Occipital lobe (tissue), 2 donors: ENCODE data around the gene PLXNA2. TPM values are rescaled to one million over a fixed set of nuclear protein-coding genes. Genes with fewer than 3 reads are reported as not detected.

Experiments used
- DNase-seq: peaks from one replicate; lab custom pipeline; 2025; lab: John Stamatoyannopoulos, UW
- total RNA-seq: library from RNA; depleted of rRNA; stranded (reverse); fragments of >200 nt; gene quantifications from one replicate; pipeline ENCODE4 v1.2.3, GENCODE V29; 2014

The PLXNA2 gene
- total RNA-seq, 1 donor from 2014 or later: 60.7 TPM

GRCh38 chr1:208077232-208078075, 166.7 kb downstream of the PLXNA2 start:
- no peak for DNase-seq

DNA sequence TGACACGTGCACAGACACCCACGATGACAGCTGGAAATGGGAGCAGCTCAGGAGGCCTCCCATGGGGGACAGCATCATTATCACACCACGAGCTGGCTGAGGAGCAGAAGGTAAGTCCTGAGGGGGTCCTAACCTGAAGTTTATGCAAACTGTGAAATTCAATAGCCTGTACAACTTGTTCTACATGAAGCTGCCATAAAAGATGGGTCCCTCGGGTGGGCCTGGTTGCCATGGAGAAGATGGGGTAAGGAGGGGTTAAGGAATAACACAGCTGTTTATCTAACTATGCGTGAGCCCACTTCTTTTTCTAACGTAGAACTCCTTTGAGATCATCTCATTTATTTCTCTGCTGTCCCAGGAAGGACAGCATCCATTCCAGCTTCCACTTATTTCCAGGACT, 169.8 kb downstream of the PLXNA2 start:
- DNase-seq: no peak

DNA sequence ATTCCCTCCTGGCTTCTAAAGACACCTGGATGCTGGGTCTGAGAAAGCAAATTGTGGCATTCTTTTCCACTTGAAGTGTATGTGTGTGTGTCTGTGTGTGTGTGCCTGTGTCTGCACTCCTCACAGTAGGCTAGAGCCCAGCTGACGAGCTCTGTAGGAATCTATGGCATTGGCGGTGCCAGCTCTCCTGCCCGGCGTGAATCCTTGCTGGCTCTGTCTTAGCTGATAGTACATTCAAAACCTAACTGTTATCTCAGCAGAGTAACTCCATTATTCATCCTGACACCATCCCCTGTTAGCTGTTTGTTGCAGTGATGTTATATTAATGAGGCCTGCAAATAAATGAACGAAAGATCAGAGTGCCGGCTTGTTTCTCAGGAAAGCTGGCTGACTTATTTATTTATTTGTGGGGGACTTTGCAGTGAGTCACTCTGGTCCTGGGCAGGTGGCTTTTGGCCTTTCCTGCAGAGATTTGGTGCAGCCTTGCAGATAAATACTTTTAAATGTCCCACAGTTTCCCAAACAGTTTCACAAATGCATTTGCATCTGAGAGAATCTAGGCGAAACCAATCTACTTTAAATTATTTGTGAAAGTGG, 172.7 kb downstream of the PLXNA2 start:
- no peak for DNase-seq

DNA sequence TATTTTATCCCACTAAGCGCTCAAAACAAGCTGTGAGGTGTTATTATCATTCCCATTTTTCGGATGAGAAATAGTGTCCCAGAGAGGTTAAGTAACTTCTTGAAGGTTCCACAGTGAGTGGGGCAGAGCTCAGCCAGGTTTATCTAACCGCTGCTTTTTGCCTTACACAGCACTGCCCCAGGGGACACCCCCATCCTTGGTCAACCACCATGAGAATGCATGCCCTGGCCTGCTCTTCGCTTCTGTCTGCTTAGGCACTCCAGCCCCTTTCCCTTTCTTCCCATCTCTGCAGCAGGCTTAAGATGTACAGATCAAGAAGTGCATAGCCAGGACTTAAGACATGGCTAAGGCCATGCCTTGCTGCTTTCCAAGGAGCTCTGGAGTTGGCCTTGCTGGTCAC, 174.3 kb downstream of the PLXNA2 start:
- DNase-seq: no peak

GRCh38 chr1:208069317-208069716, 174.9 kb downstream of the PLXNA2 start:
- DNase-seq: no peak

- DNase-seq: no peak
Observed at GRCh38 chr1:208068908-208069307, 175.3 kb downstream of the PLXNA2 start.

DNA sequence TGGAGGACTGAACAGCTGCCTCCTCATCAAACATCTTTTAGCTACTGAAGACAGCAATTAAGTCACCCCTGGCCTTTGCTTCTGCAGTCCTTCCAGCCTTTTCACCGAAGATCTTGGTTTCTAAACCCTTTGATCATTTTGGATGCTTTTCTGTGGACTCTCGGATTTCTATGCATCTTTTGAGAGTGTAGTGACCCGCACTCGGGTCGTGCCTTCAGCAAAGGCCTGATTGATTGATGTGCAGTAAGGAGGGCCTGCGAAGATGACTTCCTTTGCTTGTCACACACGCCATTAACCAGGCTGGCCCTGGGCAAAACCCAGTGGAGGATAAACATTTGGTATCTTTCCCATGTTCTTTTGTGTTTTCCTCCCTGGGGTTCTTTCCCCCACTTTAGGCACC, 175.8 kb downstream of the PLXNA2 start:
- no peak for DNase-seq

DNA sequence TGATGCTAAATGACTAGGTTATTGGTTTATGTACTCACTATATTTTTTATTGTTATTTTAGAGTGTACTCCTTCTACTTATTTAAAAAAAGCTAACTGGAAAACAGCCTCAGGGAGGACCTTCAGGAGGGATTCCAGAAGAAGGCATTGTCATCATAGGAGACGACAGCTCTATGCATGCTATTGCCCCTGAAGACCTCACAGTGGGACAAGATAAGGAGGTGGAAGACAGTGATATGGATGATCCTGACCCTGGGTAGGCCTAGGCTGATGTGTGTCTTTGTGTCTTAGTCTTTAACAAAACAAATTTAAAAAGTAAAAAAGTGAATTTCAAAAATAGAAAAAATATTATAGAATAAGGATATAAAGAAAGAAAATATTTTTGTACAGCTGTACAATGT, 177.6 kb downstream of the PLXNA2 start:
- no peak for DNase-seq

- no peak for DNase-seq
Observed at GRCh38 chr1:208065862-208066261, 178.3 kb downstream of the PLXNA2 start.

GRCh38 chr1:208061632-208062031, 182.6 kb downstream of the PLXNA2 start:
- DNase-seq: no peak

- no peak for DNase-seq
Observed at GRCh38 chr1:208061118-208061517, 183.1 kb downstream of the PLXNA2 start.

- DNase-seq: no peak
Observed at GRCh38 chr1:208060215-208060869, 183.8 kb downstream of the PLXNA2 start.

- DNase-seq: no peak
Observed at GRCh38 chr1:208059409-208060001, 184.7 kb downstream of the PLXNA2 start.

DNA sequence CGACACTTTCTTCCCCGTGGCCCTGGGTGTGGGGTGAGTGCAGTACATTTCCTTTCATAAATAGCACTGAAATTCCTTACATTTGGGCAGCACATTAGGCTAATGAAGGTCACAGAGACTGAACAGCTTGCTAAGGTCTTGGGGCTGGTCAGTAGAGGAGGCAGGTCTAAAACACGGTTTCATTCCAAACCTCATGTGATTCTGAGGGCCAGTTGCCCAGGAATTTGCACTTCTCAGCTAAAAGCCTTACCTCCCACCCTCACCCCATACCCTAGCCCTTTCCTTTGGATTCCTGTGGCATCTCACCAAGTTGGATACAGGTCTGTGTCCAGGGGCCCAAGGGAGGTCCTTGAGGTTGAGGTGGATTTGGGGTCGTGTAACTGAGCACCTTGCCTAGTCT, 185.4 kb downstream of the PLXNA2 start:
- no peak for DNase-seq

DNA sequence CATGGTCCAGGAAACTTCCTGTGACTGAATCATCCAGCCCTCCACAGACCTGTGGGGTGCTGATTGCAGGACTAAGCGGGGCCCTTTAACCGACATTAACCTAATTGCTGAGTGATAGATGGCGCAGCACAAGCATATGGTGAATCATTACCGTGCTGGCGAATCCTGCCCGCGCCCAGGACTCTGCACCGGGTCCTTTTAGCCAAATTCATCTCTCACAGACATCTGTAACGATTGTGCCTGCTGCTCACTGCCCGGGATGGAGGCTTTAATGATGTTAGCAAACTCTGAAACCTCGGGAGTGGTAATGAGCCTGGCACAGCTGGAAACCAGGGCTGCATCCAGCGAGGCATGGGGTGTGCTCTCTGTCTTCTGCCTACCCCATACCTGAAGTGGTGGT, 185.9 kb downstream of the PLXNA2 start:
- DNase-seq: no peak

- no peak for DNase-seq
Observed at GRCh38 chr1:208057056-208057455, 187.1 kb downstream of the PLXNA2 start.

- no peak for DNase-seq
Observed at GRCh38 chr1:208055535-208055934, 188.6 kb downstream of the PLXNA2 start.

DNA sequence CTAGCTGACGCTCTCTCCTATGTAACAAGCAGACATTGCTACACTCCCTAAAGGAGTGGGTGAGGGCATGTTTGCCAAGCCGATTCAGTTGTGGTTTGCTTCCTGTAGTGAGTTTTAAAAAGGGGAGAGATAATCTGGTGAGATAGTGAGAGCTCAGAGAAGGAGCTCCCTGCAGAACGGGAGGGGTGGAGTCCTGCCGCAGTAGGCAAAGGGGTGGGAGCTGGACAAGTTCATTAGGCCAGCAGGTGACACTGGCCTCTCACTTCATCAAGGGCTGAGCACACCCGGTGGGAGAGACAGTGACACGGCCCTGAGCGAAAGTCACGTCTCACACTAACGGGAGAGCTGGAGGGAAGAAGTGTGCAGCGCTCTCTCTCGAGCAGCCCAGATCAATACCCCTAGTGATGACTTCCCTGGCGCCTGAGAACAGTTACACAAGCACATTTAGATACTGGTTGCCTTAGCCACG, 189.2 kb downstream of the PLXNA2 start:
- DNase-seq: no peak

DNA sequence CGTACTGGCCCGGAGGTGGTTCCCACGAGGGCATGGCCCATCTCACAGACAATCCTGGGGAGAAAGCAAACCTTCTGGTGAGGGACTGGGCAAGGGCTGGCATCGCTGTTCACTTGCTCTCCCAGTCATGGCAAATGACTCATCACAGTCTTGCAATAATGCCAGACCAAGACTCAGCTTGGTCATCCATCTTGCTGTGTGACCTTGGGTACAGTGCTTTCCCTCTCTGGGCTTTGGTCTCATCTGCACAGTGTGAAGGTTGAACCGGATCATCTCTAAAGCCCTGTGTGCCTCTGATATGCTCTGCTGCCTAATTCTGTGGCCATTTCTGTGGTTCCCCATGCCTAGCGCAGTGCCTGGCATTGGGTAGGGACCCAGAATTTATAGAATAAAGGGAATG, 189.7 kb downstream of the PLXNA2 start:
- DNase-seq: no peak

GRCh38 chr1:208053661-208054060, 190.5 kb downstream of the PLXNA2 start:
- no peak for DNase-seq

GRCh38 chr1:208052926-208053407, 191.2 kb downstream of the PLXNA2 start:
- DNase-seq: no peak

- DNase-seq: no peak
Observed at GRCh38 chr1:208052135-208052534, 192.0 kb downstream of the PLXNA2 start.
